ENCODE results near the gene PNPLA3.

DNA sequence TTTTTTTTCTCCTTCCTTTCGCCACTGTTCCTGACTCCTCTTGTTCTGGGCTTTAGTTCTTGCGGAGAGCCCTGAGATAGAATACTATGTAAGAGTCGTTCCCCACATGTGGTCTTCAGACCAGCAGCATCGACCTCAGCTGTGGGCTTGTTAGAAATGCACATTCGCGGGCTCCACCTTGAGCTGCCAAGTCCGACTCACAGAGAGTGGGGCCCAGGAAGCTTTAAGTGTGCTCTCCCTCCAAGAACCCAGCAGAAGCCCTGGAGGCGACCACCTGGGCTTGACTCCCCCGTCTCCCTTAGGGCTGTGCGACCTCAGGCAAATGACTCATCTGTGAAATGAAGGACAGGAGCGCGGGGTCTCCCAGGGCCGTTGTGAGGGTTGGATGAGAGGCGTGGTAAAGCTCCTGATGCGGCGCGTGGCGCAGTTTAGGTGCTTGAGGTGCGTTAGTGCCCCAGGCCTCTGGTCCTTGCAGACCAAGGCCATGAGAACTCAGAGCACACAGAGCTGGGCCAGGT is 50.5 kb downstream of the PNPLA3 start:
- TF ChIP-seq FOXP2 (optimal IDR thresholded peaks at IDR 0.05; ENCODE audit: borderline replicate concordance, extremely low read depth, extremely low read length, insufficient read depth) (no peak), TAF1 (IDR thresholded peaks at IDR 0.05; ENCODE audit: borderline replicate concordance, insufficient read depth, low read length) (no peak), POLR2AphosphoS5 (IDR thresholded peaks at IDR 0.05; ENCODE audit: low read depth, low read length) (no peak), SIN3A (IDR thresholded peaks at IDR 0.05; ENCODE audit: borderline replicate concordance, insufficient read depth, low read length) (no peak)
- TF ChIP-seq, protein P1, sequence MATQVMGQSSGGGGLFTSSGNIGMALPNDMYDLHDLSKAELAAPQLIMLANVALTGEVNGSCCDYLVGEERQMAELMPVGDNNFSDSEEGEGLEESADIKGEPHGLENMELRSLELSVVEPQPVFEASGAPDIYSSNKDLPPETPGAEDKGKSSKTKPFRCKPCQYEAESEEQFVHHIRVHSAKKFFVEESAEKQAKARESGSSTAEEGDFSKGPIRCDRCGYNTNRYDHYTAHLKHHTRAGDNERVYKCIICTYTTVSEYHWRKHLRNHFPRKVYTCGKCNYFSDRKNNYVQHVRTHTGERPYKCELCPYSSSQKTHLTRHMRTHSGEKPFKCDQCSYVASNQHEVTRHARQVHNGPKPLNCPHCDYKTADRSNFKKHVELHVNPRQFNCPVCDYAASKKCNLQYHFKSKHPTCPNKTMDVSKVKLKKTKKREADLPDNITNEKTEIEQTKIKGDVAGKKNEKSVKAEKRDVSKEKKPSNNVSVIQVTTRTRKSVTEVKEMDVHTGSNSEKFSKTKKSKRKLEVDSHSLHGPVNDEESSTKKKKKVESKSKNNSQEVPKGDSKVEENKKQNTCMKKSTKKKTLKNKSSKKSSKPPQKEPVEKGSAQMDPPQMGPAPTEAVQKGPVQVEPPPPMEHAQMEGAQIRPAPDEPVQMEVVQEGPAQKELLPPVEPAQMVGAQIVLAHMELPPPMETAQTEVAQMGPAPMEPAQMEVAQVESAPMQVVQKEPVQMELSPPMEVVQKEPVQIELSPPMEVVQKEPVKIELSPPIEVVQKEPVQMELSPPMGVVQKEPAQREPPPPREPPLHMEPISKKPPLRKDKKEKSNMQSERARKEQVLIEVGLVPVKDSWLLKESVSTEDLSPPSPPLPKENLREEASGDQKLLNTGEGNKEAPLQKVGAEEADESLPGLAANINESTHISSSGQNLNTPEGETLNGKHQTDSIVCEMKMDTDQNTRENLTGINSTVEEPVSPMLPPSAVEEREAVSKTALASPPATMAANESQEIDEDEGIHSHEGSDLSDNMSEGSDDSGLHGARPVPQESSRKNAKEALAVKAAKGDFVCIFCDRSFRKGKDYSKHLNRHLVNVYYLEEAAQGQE (IDR thresholded peaks at IDR 0.05; ENCODE audit: insufficient read depth in 1 of 2, low read depth in 2 of 2, low read length in 2 of 2), result no peak

Data from PFSK-1 (cell line).